Measurements from ENCODE around the gene PEAR1. TPM values are rescaled to one million over a fixed set of nuclear protein-coding genes. Genes with fewer than 3 reads are reported as not detected.

The PEAR1 gene
- polyA plus RNA-seq, 1 of the 3 experiments (the other 2 are of a cell fraction): 1.2 TPM

GRCh38 chr1:156868341-156868740 is 25.2 kb upstream of the PEAR1 start:
- Histone ChIP-seq H3K9me2 (no peaks in the 10 kb centered on the region), H3K27me3 (ENCODE audit: insufficient read depth) (no peaks in the 10 kb centered on the region), H3K79me2 (ENCODE audit: insufficient read depth) (no peaks in the 10 kb centered on the region), H3K9me3 (no peaks in the 10 kb centered on the region), H3K9ac (no peak overlapping the region), H3K4me3 (ENCODE audit: low read depth in 2 of 2, low read length in 1 of 2) (no peak overlapping the region), H2AFZ (ENCODE audit: low read depth) (no peak overlapping the region), H3K4me2 (no peak overlapping the region), H3K27ac (ENCODE audit: low read depth in 2 of 2, low read length in 1 of 2) (no peak overlapping the region), H4K20me1 (ENCODE audit: insufficient read depth) (no peaks in the 10 kb centered on the region), H3F3A (replicated peaks; ENCODE audit: insufficient read depth) (peaks cover 18% of the 10 kb centered on the region), H3K4me1 (ENCODE audit: control insufficient read depth in 1 of 2, insufficient read depth in 2 of 2, low read depth in 1 of 2, low read length in 1 of 2) (peaks cover 7 to 8% of the 10 kb centered on the region in 2 experiments; a peak in 2 of 4 replicates), H3K36me3 (replicated peaks in 1 of 2; ENCODE audit: control insufficient read depth in 1 of 2, insufficient read depth in 2 of 2, low read length in 1 of 2) (no peaks in the 10 kb centered on the region)
- 93% methylated on average over 12 of the region's 13 CpGs for WGBS (ENCODE audit: low lambda C conversion rate)
- CTCF ChIA-PET: interaction anchor here (1.5 to 22.1 kb wide), 6 partner anchors 15 to 72 kb away, joined by 4 to 455 read pairs (median 6); partner anchors contain the start of gene PEAR1
- POLR2A ChIA-PET: no interaction called here
- TF ChIP-seq FOXM1 (IDR thresholded peaks at IDR 0.05; ENCODE audit: low read depth): no peak
- TF ChIP-seq RXRA (IDR thresholded peaks at IDR 0.05; ENCODE audit: borderline replicate concordance, low read depth): no peak
- no peak for TF ChIP-seq SMC3 (IDR thresholded peaks at IDR 0.05; ENCODE audit: low read depth, low read length)
- no peak for TF ChIP-seq USF1 (IDR thresholded peaks at IDR 0.05; ENCODE audit: borderline replicate concordance, low read depth)
- no peak for TF ChIP-seq GATA2 (CRISPR knock-in tag; IDR thresholded peaks at IDR 0.05)
- TF ChIP-seq ZBTB33 (IDR thresholded peaks at IDR 0.05; ENCODE audit: borderline replicate concordance, low read depth): no peak
- TF ChIP-seq MAX (IDR thresholded peaks at IDR 0.05; ENCODE audit: low read depth): no peak
- TF ChIP-seq EZH2phosphoT487 (IDR thresholded peaks at IDR 0.05; ENCODE audit: borderline replicate concordance, low read depth): no peak
- TF ChIP-seq ELF1 (IDR thresholded peaks at IDR 0.05): no peak
- TF ChIP-seq FOSL2 (IDR thresholded peaks at IDR 0.05; ENCODE audit: borderline replicate concordance, low read depth): no peak
- no peak for TF ChIP-seq SIN3A (IDR thresholded peaks at IDR 0.05; ENCODE audit: borderline replicate concordance, low read depth, low read length)
- no peak for TF ChIP-seq CTCF (IDR thresholded peaks at IDR 0.05)
- TF ChIP-seq EP300 (IDR thresholded peaks at IDR 0.05; ENCODE audit: borderline replicate concordance in 1 of 2, low read depth in 1 of 2, low read length in 1 of 2): no peak
- no peak for TF ChIP-seq POLR2AphosphoS5 (IDR thresholded peaks at IDR 0.05; ENCODE audit: low read depth, low read length)
- no peak for TF ChIP-seq MEF2A (IDR thresholded peaks at IDR 0.05; ENCODE audit: borderline replicate concordance, low read depth)
- TF ChIP-seq TEAD4 (IDR thresholded peaks at IDR 0.05; ENCODE audit: borderline replicate concordance, insufficient read depth): no peak
- TF ChIP-seq REST (IDR thresholded peaks at IDR 0.05; ENCODE audit: low read depth, low read length): no peak
- TF ChIP-seq RCOR1 (IDR thresholded peaks at IDR 0.05; ENCODE audit: low read length): no peak
- no peak for TF ChIP-seq YY1 (IDR thresholded peaks at IDR 0.05; ENCODE audit: low read depth)
- no peak for TF ChIP-seq JUND (IDR thresholded peaks at IDR 0.05)
- DNase-seq: no peak
